Liver (tissue), 9 donors: Measurements from ENCODE around the gene MED19. TPM values are rescaled to one million over a fixed set of nuclear protein-coding genes. Genes with fewer than 3 reads are reported as not detected.

Experiments used
- DNase-seq: peaks from one replicate; pipeline ENCODE4 v3.0.0-alpha.2; 2017; ENCODE audit warnings: low spot score
- H3K27ac ChIP-seq, 2 donors: one replicate each; pipeline ENCODE4 v1.7.0; 2013; ENCODE audit warnings: inconsistent platforms in 2 of 2, low read length in 2 of 2, control low read depth in 1 of 2, low read depth in 1 of 2, mild to moderate bottlenecking in 1 of 2
- H3K27me3 ChIP-seq, 4 donors: one replicate each; pipeline versions ENCODE4 v1.6.1 to v1.7.0; 2013; ENCODE audit warnings: low read length in 3 of 4, inconsistent platforms in 1 of 4, mild to moderate bottlenecking in 1 of 4, moderate library complexity in 1 of 4; ENCODE audit not compliant: control insufficient read depth in 4 of 4, insufficient read depth in 4 of 4
- H3K36me3 ChIP-seq, 4 donors: one replicate each; pipeline versions ENCODE4 v1.6.1 to v1.7.0; 2013; ENCODE audit warnings: low read length in 3 of 4, mild to moderate bottlenecking in 3 of 4, low read depth in 1 of 4, moderate library complexity in 1 of 4; ENCODE audit not compliant: control insufficient read depth in 4 of 4, insufficient read depth in 3 of 4
- H3K4me1 ChIP-seq, 4 donors: one replicate each; pipeline versions ENCODE4 v1.6.1 to v1.7.0; 2013; ENCODE audit warnings: low read length in 3 of 4, mild to moderate bottlenecking in 3 of 4, moderate library complexity in 1 of 4; ENCODE audit not compliant: control insufficient read depth in 4 of 4, insufficient read depth in 4 of 4
- H3K4me3 ChIP-seq, 3 donors: one replicate each; pipeline versions ENCODE4 v1.6.1 to v1.7.0; 2013; ENCODE audit warnings: low read length in 3 of 3, control low read depth in 1 of 3, low read depth in 1 of 3, mild to moderate bottlenecking in 1 of 3
- H3K9ac ChIP-seq, 2 donors: one replicate each; pipeline ENCODE4 v1.7.0; 2013; ENCODE audit warnings: low read length in 2 of 2, mild to moderate bottlenecking in 2 of 2, moderate library complexity in 2 of 2, control low read depth in 1 of 2, low read depth in 1 of 2
- H3K9me3 ChIP-seq, 4 donors: one replicate each; pipeline versions ENCODE4 v1.6.1 to v1.7.0; 2013; ENCODE audit warnings: low read length in 3 of 4; ENCODE audit not compliant: control insufficient read depth in 4 of 4
- ATF3 ChIP-seq: IDR thresholded peaks from 2 replicates; pipeline ENCODE4 v1.6.1; 2016; ENCODE audit warnings: antibody characterized with exemption
- EGR1 ChIP-seq, 2 donors: IDR thresholded peaks; 2 replicates each; pipeline ENCODE4 v1.6.1; 2016 to 2018; ENCODE audit warnings: antibody characterized with exemption in 2 of 2, low read depth in 2 of 2
- FOXA1 ChIP-seq: IDR thresholded peaks from 2 replicates; pipeline ENCODE4 v1.6.1; 2016; ENCODE audit warnings: antibody characterized with exemption
- FOXA2 ChIP-seq: IDR thresholded peaks from 2 replicates; pipeline ENCODE4 v1.6.1; 2016; ENCODE audit warnings: antibody characterized with exemption
- GABPA ChIP-seq, 2 donors: IDR thresholded peaks in 1 of 2; conservative IDR thresholded peaks in 1 of 2; 2 replicates each; pipeline ENCODE4 v1.6.1; 2016; ENCODE audit warnings: antibody characterized with exemption in 2 of 2, mild to moderate bottlenecking in 1 of 2, moderate library complexity in 1 of 2
- HNF4A ChIP-seq, 2 donors: conservative IDR thresholded peaks; 2 replicates each; pipeline ENCODE4 v1.6.1; 2016; ENCODE audit warnings: antibody characterized with exemption in 2 of 2, mild to moderate bottlenecking in 2 of 2
- HNF4G ChIP-seq: IDR thresholded peaks from 2 replicates; pipeline ENCODE4 v1.6.1; 2016; ENCODE audit warnings: antibody characterized with exemption
- JUND ChIP-seq, 2 donors: IDR thresholded peaks; 2 replicates each; pipeline ENCODE4 v1.6.1; 2016; ENCODE audit warnings: antibody characterized with exemption in 2 of 2
- MAX ChIP-seq: IDR thresholded peaks from 2 replicates; pipeline ENCODE4 v1.6.1; 2016; ENCODE audit warnings: antibody characterized with exemption
- NR2F2 ChIP-seq: IDR thresholded peaks from 2 replicates; pipeline ENCODE4 v1.6.1; 2016; ENCODE audit warnings: antibody characterized with exemption
- RAD21 ChIP-seq, 2 donors: IDR thresholded peaks; 2 replicates each; pipeline ENCODE4 v1.6.1; 2016; ENCODE audit warnings: antibody characterized with exemption in 2 of 2, mild to moderate bottlenecking in 2 of 2
- RXRA ChIP-seq, 2 donors: IDR thresholded peaks; 2 replicates each; pipeline ENCODE4 v1.6.1; 2017 to 2018; ENCODE audit warnings: antibody characterized with exemption in 2 of 2, mild to moderate bottlenecking in 1 of 2
- SP1 ChIP-seq: IDR thresholded peaks from 2 replicates; pipeline ENCODE4 v1.6.1; 2018; ENCODE audit warnings: antibody characterized with exemption, mild to moderate bottlenecking
- TAF1 ChIP-seq: conservative IDR thresholded peaks from 2 replicates; pipeline ENCODE4 v1.6.1; 2016; ENCODE audit warnings: antibody characterized with exemption, mild to moderate bottlenecking
- YY1 ChIP-seq: IDR thresholded peaks from 2 replicates; pipeline ENCODE4 v1.6.1; 2016; ENCODE audit warnings: antibody characterized with exemption, mild to moderate bottlenecking
- ZBTB33 ChIP-seq: IDR thresholded peaks from 2 replicates; pipeline ENCODE4 v1.6.1; 2016; ENCODE audit warnings: antibody characterized with exemption
- WGBS: extraction: QIAGEN DNeasy Blood & Tissue Kit; methylation state at CpG from one replicate; pipeline ENCODE4 v1.1.7; 2013; 5-methylcytosine and 5-hydroxymethylcytosine counted together
- polyA plus RNA-seq, 2 donors: library from polyadenylated mRNA; stranded (reverse) in 1 of 2; unstranded in 1 of 2; fragments of 200-250 nt in 1 of 2; fragments of >200 nt in 1 of 2; fragmentation: Nextera tagmentation in 1 of 2; extraction: Ambion mirVana in 1 of 2; gene quantifications; one replicate each; pipeline versions ENCODE4 v1.2.1 to v1.2.3, GENCODE V29; 2013 to 2015
- total RNA-seq, 2 donors: library from RNA; depleted of rRNA; stranded (reverse); fragments of >200 nt; gene quantifications; one replicate each; pipeline ENCODE4 v1.2.3, GENCODE V29; 2014
- TF ChIP-seq, protein P1 (sequence below): fragments of 150-350 bp; IDR thresholded peaks from 2 replicates; pipeline ENCODE4 v1.5.1; 2017; ENCODE audit warnings: improper control_type of control experiment, low read depth, low read length; ENCODE audit not compliant: missing input control
- TF ChIP-seq, protein P2 (sequence below): IDR thresholded peaks from 2 replicates; pipeline ENCODE4 v1.6.1; 2016; ENCODE audit warnings: antibody characterized with exemption, mild to moderate bottlenecking
- donor health status: healthy.
- donor health status: healthy.
- donor health status: healthy.
- donor health status: healthy.
- donor health status: healthy.

MED19 gene
- total and polyA plus RNA-seq, 4 donors: 4.4 to 11.3 (median 6.5) TPM

DNA sequence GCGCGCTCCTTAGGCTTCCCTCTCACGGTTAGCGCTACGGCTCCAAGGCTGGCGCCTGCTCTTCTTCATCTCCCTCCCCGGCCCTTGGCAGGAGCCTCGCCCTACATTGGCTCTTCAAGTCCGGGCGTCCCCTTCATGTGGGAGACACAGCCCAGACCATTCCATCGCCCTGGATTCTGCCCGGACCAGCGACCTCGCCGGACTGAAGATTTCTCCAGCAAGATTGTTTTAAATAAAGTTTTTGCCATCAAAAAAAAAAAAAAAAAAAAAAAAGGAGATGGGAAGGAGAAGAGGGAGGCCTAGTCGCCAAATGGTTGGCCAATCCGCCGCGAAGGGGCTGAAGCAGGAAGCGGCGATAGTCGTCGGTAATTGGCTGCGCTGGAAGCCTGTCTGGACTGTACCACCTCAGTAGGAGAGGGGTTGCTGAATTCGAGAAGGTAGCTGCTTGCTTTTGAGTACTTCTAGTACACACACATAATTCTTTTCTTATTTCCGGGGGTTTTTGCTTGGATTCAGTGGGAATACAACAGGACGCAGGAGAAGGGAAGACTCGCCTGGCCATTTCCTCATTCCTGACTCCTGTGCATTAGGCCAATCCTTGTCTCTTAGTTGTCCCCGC is 44.8 kb downstream of the MED19 start:
- Histone ChIP-seq H3K27ac (peak overlapping the region; percentile 97 to 99), H3K9me3 (no peaks in the 10 kb centered on the region), H3K27me3 (no peaks in the 10 kb centered on the region), H3K9ac (peak overlapping the region; percentile 95 to 98), H3K36me3 (peaks cover 0 to 9% (median 4%) of the 10 kb centered on the region in 4 donors), H3K4me1 (peaks cover 2 to 23% (median 16%) of the 10 kb centered on the region in 4 donors), H3K4me3 (peak overlapping the region; percentile 66 to 98 (median 96))
- WGBS: under 1% methylated on average over 29 of the region's 29 CpGs
- TF ChIP-seq ATF3: peak; percentile 53
- peak in 1 of 2 donors; percentile 75 for TF ChIP-seq HNF4A (conservative IDR thresholded peaks at IDR 0.05)
- peak; percentile 59 to 85 for TF ChIP-seq GABPA (IDR thresholded peaks at IDR 0.05 in 1 of 2, conservative IDR thresholded peaks at IDR 0.05 in 1 of 2)
- TF ChIP-seq FOXA1: no peak
- no peak for TF ChIP-seq HNF4G
- peak; percentile 52 to 57 for TF ChIP-seq RXRA (IDR thresholded peaks at IDR 0.05)
- TF ChIP-seq JUND (IDR thresholded peaks at IDR 0.05): peak in 1 of 2 donors; percentile 61
- peak; percentile 94 for TF ChIP-seq SP1
- TF ChIP-seq FOXA2: no peak
- TF ChIP-seq EGR1 (IDR thresholded peaks at IDR 0.05; ENCODE audit: low read depth in 2 of 2): peak in 1 of 2 donors; percentile 46
- TF ChIP-seq RAD21 (IDR thresholded peaks at IDR 0.05): peak in 1 of 2 donors; percentile 18
- TF ChIP-seq TAF1: peak; percentile 52
- TF ChIP-seq, protein P1, sequence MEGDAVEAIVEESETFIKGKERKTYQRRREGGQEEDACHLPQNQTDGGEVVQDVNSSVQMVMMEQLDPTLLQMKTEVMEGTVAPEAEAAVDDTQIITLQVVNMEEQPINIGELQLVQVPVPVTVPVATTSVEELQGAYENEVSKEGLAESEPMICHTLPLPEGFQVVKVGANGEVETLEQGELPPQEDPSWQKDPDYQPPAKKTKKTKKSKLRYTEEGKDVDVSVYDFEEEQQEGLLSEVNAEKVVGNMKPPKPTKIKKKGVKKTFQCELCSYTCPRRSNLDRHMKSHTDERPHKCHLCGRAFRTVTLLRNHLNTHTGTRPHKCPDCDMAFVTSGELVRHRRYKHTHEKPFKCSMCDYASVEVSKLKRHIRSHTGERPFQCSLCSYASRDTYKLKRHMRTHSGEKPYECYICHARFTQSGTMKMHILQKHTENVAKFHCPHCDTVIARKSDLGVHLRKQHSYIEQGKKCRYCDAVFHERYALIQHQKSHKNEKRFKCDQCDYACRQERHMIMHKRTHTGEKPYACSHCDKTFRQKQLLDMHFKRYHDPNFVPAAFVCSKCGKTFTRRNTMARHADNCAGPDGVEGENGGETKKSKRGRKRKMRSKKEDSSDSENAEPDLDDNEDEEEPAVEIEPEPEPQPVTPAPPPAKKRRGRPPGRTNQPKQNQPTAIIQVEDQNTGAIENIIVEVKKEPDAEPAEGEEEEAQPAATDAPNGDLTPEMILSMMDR: no peak
- TF ChIP-seq ZBTB33: no peak
- TF ChIP-seq YY1: peak; percentile 80
- peak; percentile 73 for TF ChIP-seq NR2F2
- TF ChIP-seq, protein P2, sequence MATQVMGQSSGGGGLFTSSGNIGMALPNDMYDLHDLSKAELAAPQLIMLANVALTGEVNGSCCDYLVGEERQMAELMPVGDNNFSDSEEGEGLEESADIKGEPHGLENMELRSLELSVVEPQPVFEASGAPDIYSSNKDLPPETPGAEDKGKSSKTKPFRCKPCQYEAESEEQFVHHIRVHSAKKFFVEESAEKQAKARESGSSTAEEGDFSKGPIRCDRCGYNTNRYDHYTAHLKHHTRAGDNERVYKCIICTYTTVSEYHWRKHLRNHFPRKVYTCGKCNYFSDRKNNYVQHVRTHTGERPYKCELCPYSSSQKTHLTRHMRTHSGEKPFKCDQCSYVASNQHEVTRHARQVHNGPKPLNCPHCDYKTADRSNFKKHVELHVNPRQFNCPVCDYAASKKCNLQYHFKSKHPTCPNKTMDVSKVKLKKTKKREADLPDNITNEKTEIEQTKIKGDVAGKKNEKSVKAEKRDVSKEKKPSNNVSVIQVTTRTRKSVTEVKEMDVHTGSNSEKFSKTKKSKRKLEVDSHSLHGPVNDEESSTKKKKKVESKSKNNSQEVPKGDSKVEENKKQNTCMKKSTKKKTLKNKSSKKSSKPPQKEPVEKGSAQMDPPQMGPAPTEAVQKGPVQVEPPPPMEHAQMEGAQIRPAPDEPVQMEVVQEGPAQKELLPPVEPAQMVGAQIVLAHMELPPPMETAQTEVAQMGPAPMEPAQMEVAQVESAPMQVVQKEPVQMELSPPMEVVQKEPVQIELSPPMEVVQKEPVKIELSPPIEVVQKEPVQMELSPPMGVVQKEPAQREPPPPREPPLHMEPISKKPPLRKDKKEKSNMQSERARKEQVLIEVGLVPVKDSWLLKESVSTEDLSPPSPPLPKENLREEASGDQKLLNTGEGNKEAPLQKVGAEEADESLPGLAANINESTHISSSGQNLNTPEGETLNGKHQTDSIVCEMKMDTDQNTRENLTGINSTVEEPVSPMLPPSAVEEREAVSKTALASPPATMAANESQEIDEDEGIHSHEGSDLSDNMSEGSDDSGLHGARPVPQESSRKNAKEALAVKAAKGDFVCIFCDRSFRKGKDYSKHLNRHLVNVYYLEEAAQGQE: peak; percentile 67
- no peak for TF ChIP-seq MAX
- peak; percentile 85 for DNase-seq
